Measurements from ENCODE around the gene PAQR7.

The PAQR7 gene

GRCh38 chr1:25895365-25895990, 20.0 kb upstream of the PAQR7 start:
- peak; percentile 98 for TF ChIP-seq CTCF (conservative IDR thresholded peaks at IDR 0.05; ENCODE audit: low read depth, low read length)
- H3K4me3 ChIP-seq (ENCODE audit: low read depth, low read length) = no peak overlapping the region
- DNase-seq (ENCODE audit: low read depth) = peak; percentile 97

- TF ChIP-seq CTCF (conservative IDR thresholded peaks at IDR 0.05; ENCODE audit: low read depth, low read length) = no peak
- no peak overlapping the region for H3K4me3 ChIP-seq (ENCODE audit: low read depth, low read length)
- peak; percentile 40 for DNase-seq (ENCODE audit: low read depth)
Observed at GRCh38 chr1:25893116-25893515, 17.6 kb upstream of the PAQR7 start.

GRCh38 chr1:25891606-25892005, 16.1 kb upstream of the PAQR7 start:
- no peak for TF ChIP-seq CTCF (conservative IDR thresholded peaks at IDR 0.05; ENCODE audit: low read depth, low read length)
- H3K4me3 ChIP-seq (ENCODE audit: low read depth, low read length) = no peak overlapping the region
- no peak for DNase-seq (ENCODE audit: low read depth)

GRCh38 chr1:25890239-25891034, 14.9 kb upstream of the PAQR7 start:
- no peak overlapping the region for H3K4me3 ChIP-seq (ENCODE audit: low read depth, low read length)
- no peak for TF ChIP-seq CTCF (conservative IDR thresholded peaks at IDR 0.05; ENCODE audit: low read depth, low read length)
- peak; percentile 58 for DNase-seq (ENCODE audit: low read depth)

- peak; percentile 61 for DNase-seq (ENCODE audit: low read depth)
- TF ChIP-seq CTCF (conservative IDR thresholded peaks at IDR 0.05; ENCODE audit: low read depth, low read length) = peak; percentile 55
- no peak overlapping the region for H3K4me3 ChIP-seq (ENCODE audit: low read depth, low read length)
Observed at GRCh38 chr1:25889470-25889869, 14.0 kb upstream of the PAQR7 start.

GRCh38 chr1:25888426-25888987, 13.0 kb upstream of the PAQR7 start:
- H3K4me3 ChIP-seq (ENCODE audit: low read depth, low read length) = no peak overlapping the region
- TF ChIP-seq CTCF (conservative IDR thresholded peaks at IDR 0.05; ENCODE audit: low read depth, low read length) = no peak
- no peak for DNase-seq (ENCODE audit: low read depth)

All from choroid plexus epithelial cell (primary cell).